ENCODE results near the gene PBXIP1. TPM values are rescaled to one million over a fixed set of nuclear protein-coding genes. Genes with fewer than 3 reads are reported as not detected.

PBXIP1 gene
- total and polyA plus RNA-seq, 7 donors = 8.3 to 251 (median 178) TPM

GRCh38 chr1:155003227-155003765 lies 47.4 kb upstream of the PBXIP1 start:
- TF ChIP-seq POLR2AphosphoS5 (IDR thresholded peaks at IDR 0.05) = no peak
- no peak for TF ChIP-seq EP300 (IDR thresholded peaks at IDR 0.05)
- no peak for TF ChIP-seq POLR2A (IDR thresholded peaks at IDR 0.05)
- TF ChIP-seq CTCF (IDR thresholded peaks at IDR 0.05) = no peak
- H3K4me1 ChIP-seq = peaks cover 0 to 64% (median 62%) of the 10 kb centered on the region in 4 donors
- DNase-seq = no peak
- H3K27me3 ChIP-seq = no peaks in the 10 kb centered on the region
- no peaks in the 10 kb centered on the region for H3K36me3 ChIP-seq
- WGBS, 2 donors = 0 to 1% methylated on average over 37 of the region's 37 CpGs
- H3K9me3 ChIP-seq = no peaks in the 10 kb centered on the region
- peak overlapping the region; percentile 73 to 94 (median 81) for H3K4me3 ChIP-seq
- intact Hi-C loops (cut with DNase I) = loop anchor here (5.0 kb wide), 1 partner anchor 49 kb away; the partner anchor contains the start of gene ADAM15
- H3K27ac ChIP-seq = peak overlapping the region; percentile 96 to 99 (median 98)

GRCh38 chr1:155002464-155003226 lies 46.7 kb upstream of the PBXIP1 start, which contains the start of gene ZBTB7B:
TSS of gene ZBTB7B (plus strand) at chr1:155002802. CDS start at chr1:155014661, 11,859 bp downstream.
- intact Hi-C loops (cut with DNase I) = loop anchor here (1.0 to 5.0 kb wide), 2 partner anchors 28 to 50 kb away; partner anchors contain the start of genes ADAM15 and CKS1B
- TF ChIP-seq EP300 (IDR thresholded peaks at IDR 0.05) (no peak), POLR2A (IDR thresholded peaks at IDR 0.05) (no peak), CTCF (IDR thresholded peaks at IDR 0.05) (no peak), POLR2AphosphoS5 (IDR thresholded peaks at IDR 0.05) (no peak)
- no peaks in the 10 kb centered on the region for H3K9me3 ChIP-seq
- H3K4me3 ChIP-seq = peak within 1 kb of the TSS; percentile 73 to 94 (median 81)
- H3K27ac ChIP-seq = peak within 1 kb of the TSS; percentile 96 to 99 (median 98)
- no peaks in the 10 kb centered on the region for H3K36me3 ChIP-seq
- H3K27me3 ChIP-seq = no peaks in the 10 kb centered on the region
- 0% methylated on average over 34 to 35 of the region's 35 CpGs for WGBS, 2 donors
- DNase-seq = no peak
- H3K4me1 ChIP-seq = peaks cover 0 to 57% (median 55%) of the 10 kb centered on the region in 4 donors

- peaks cover 0 to 50% (median 47%) of the 10 kb centered on the region in 4 donors for H3K4me1 ChIP-seq
- DNase-seq = peak; percentile 100
- TF ChIP-seq EP300 (IDR thresholded peaks at IDR 0.05) = no peak
- TF ChIP-seq POLR2AphosphoS5 (IDR thresholded peaks at IDR 0.05) = peak; percentile 89 to 94 (median 92)
- peak in 2 of 4 experiments; percentile 6 to 22 for TF ChIP-seq CTCF (IDR thresholded peaks at IDR 0.05)
- TF ChIP-seq POLR2A (IDR thresholded peaks at IDR 0.05) = peak; percentile 91 to 95
- H3K4me3 ChIP-seq = peak overlapping the region; percentile 73 to 94 (median 81)
- H3K36me3 ChIP-seq = no peaks in the 10 kb centered on the region
- intact Hi-C loops (cut with DNase I) = loop anchor here (1.0 to 5.0 kb wide), 3 partner anchors 28 to 65 kb away; partner anchors contain the start of genes ADAM15, CKS1B and PMVK
- WGBS, 2 donors = 1% methylated on average over 38 of the region's 38 CpGs
- peak overlapping the region; percentile 96 to 99 (median 98) for H3K27ac ChIP-seq
- no peaks in the 10 kb centered on the region for H3K9me3 ChIP-seq
- no peaks in the 10 kb centered on the region for H3K27me3 ChIP-seq
Observed at GRCh38 chr1:155001675-155002463, 46.0 kb upstream of the PBXIP1 start.

DNA sequence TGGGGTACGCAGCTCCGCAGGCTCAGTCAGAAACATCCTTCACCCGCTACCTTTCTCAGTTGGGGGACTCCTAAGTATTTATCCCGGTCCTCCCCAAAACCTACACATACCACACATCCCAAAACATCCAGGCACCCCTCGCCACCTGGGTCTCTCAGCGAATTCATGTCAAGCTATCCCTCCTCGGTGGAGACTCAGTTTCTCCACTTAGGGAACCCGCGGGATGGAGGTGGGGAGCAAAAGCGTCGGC lies 45.5 kb upstream of the PBXIP1 start:
- 0 to 1% methylated on average over 11 of the region's 11 CpGs for WGBS, 2 donors
- intact Hi-C loops (cut with DNase I) = loop anchor here (2.0 to 5.0 kb wide), 2 partner anchors 51 to 65 kb away; partner anchors contain the start of genes ADAM15 and PMVK
- Histone ChIP-seq H3K27ac (peak overlapping the region; percentile 96 to 99 (median 98)), H3K9me3 (no peaks in the 10 kb centered on the region), H3K36me3 (no peaks in the 10 kb centered on the region), H3K4me1 (peaks cover 0 to 44% (median 42%) of the 10 kb centered on the region in 4 donors), H3K4me3 (peak overlapping the region; percentile 73 to 94 (median 81)), H3K27me3 (no peaks in the 10 kb centered on the region)
- TF ChIP-seq EP300 (IDR thresholded peaks at IDR 0.05) = no peak
- TF ChIP-seq POLR2A (IDR thresholded peaks at IDR 0.05) = no peak
- no peak for TF ChIP-seq CTCF (IDR thresholded peaks at IDR 0.05)
- TF ChIP-seq POLR2AphosphoS5 (IDR thresholded peaks at IDR 0.05) = no peak
- DNase-seq = no peak
